GM19463 (cell line): Measurements from ENCODE around the gene ATG10.

Source experiments
- ATAC-seq: cut with Tn5 transposase; IDR thresholded peaks from one replicate; pipeline ENCODE4 v1.9.1; 2021; ENCODE audit warnings: mild to moderate bottlenecking, moderate library complexity; ENCODE audit not compliant: unreplicated experiment

The ATG10 gene

GRCh38 chr5:82274343-82275211, 302.8 kb downstream of the ATG10 start:
- ATAC-seq, result no peak

- ATAC-seq, result no peak
Observed at GRCh38 chr5:82275216-82275664, 303.4 kb downstream of the ATG10 start.

GRCh38 chr5:82276800-82277612, 305.2 kb downstream of the ATG10 start:
- no peak for ATAC-seq

GRCh38 chr5:82277613-82277986, 305.8 kb downstream of the ATG10 start:
- no peak for ATAC-seq

- ATAC-seq, result peak; percentile 89
Observed at GRCh38 chr5:82277987-82278710, 306.3 kb downstream of the ATG10 start, which contains the start of gene RPS23. Gene RPS23 (minus strand): TSS chr5:82278354. CDS start chr5:82278323, 31 bp downstream.

- no peak for ATAC-seq
Observed at GRCh38 chr5:82278711-82279370, 307.0 kb downstream of the ATG10 start.

- no peak for ATAC-seq
Observed at GRCh38 chr5:82283893-82284292, 312.1 kb downstream of the ATG10 start.

- ATAC-seq, result no peak
Observed at GRCh38 chr5:82285206-82285605, 313.4 kb downstream of the ATG10 start.

GRCh38 chr5:82287625-82288024, 315.8 kb downstream of the ATG10 start:
- ATAC-seq, result no peak

- no peak for ATAC-seq
Observed at GRCh38 chr5:82290005-82290404, 318.2 kb downstream of the ATG10 start.

GRCh38 chr5:82290908-82291307, 319.1 kb downstream of the ATG10 start:
- ATAC-seq, result no peak

GRCh38 chr5:82291420-82291819, 319.6 kb downstream of the ATG10 start:
- ATAC-seq, result no peak

GRCh38 chr5:82295144-82295543, 323.3 kb downstream of the ATG10 start:
- ATAC-seq, result no peak

GRCh38 chr5:82295959-82296531, 324.2 kb downstream of the ATG10 start:
- no peak for ATAC-seq

GRCh38 chr5:82296929-82297328, 325.1 kb downstream of the ATG10 start:
- no peak for ATAC-seq

- ATAC-seq, result no peak
Observed at GRCh38 chr5:82297711-82298110, 325.9 kb downstream of the ATG10 start.

- no peak for ATAC-seq
Observed at GRCh38 chr5:82298668-82299067, 326.8 kb downstream of the ATG10 start.

GRCh38 chr5:82301190-82301589, 329.4 kb downstream of the ATG10 start:
- no peak for ATAC-seq
